Nephron (organoid): Measurements from ENCODE around the gene CUX1.
"Not testable (repeated sequence)": the region's sequence is repeated elsewhere in the genome, so short reads cannot be mapped to it uniquely, and the experiment has no call there.

Experiments used
- H3K27ac Mint-ChIP-seq, 3 experiments: 2 replicates each; pipeline ENCODE4 v1.8.0; 2020; ENCODE audit warnings: mixed read lengths in 3 of 3, mild to moderate bottlenecking in 2 of 3, moderate library complexity in 1 of 3
- H3K27me3 Mint-ChIP-seq: 2 replicates; pipeline ENCODE4 v1.8.0; 2021; ENCODE audit warnings: low read depth, mild to moderate bottlenecking, moderate library complexity, mixed read lengths
- H3K36me3 Mint-ChIP-seq: 2 replicates; pipeline ENCODE4 v1.8.0; 2020; ENCODE audit warnings: low read depth, mixed read lengths
- H3K4me1 Mint-ChIP-seq: 2 replicates; pipeline ENCODE4 v1.8.0; 2020; ENCODE audit warnings: mixed read lengths
- H3K4me3 Mint-ChIP-seq, 3 experiments: 2 replicates each; pipeline ENCODE4 v1.8.0; 2020; ENCODE audit warnings: mild to moderate bottlenecking in 3 of 3, mixed read lengths in 3 of 3, moderate library complexity in 2 of 3
- H3K9me3 Mint-ChIP-seq: 2 replicates; pipeline ENCODE4 v1.8.0; 2020; ENCODE audit warnings: mixed read lengths
- TF ChIP-seq, protein P1 (sequence below), 3 experiments: fragments of 200-600 bp; sonication (generic); IDR thresholded peaks; one replicate each; pipeline ENCODE4 v1.5.0; 2021; ENCODE audit warnings: antibody characterized with exemption in 3 of 3; ENCODE audit not compliant: unreplicated experiment in 3 of 3

The CUX1 gene

GRCh38 chr7:101843293-101844271 is 26.2 kb downstream of the CUX1 start:
- Mint-ChIP-seq H3K9me3 (peaks cover 21% of the 10 kb centered on the region), H3K27me3 (no peaks in the 10 kb centered on the region), H3K4me3 (no peak overlapping the region), H3K4me1 (peaks cover 6% of the 10 kb centered on the region), H3K27ac (no peak overlapping the region), H3K36me3 (peaks cover 55% of the 10 kb centered on the region)
- TF ChIP-seq, protein P1, sequence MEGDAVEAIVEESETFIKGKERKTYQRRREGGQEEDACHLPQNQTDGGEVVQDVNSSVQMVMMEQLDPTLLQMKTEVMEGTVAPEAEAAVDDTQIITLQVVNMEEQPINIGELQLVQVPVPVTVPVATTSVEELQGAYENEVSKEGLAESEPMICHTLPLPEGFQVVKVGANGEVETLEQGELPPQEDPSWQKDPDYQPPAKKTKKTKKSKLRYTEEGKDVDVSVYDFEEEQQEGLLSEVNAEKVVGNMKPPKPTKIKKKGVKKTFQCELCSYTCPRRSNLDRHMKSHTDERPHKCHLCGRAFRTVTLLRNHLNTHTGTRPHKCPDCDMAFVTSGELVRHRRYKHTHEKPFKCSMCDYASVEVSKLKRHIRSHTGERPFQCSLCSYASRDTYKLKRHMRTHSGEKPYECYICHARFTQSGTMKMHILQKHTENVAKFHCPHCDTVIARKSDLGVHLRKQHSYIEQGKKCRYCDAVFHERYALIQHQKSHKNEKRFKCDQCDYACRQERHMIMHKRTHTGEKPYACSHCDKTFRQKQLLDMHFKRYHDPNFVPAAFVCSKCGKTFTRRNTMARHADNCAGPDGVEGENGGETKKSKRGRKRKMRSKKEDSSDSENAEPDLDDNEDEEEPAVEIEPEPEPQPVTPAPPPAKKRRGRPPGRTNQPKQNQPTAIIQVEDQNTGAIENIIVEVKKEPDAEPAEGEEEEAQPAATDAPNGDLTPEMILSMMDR (IDR thresholded peaks at IDR 0.05; ENCODE audit: unreplicated experiment in 3 of 3): no peak

DNA sequence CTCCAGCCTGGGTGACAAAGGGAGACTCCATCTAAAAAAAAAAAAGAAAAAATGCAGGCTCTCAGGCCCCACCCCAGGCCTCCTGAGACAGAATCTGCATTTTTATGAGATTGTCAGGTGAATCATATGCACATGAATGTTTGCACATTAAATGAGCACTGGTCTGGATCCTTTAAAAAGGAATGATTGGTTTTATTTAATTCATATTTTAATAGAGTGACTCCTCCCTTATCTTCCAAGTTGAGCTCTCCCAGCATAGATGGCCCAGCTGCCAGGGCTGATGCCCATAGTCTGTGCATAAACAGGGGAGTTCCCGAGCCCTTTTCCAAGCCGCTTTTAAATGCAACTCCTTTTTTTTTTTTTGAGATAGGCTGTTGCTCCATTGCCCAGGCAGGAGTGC is 28.5 kb downstream of the CUX1 start:
- TF ChIP-seq, protein P1 (IDR thresholded peaks at IDR 0.05; ENCODE audit: unreplicated experiment in 3 of 3): no peak
- Mint-ChIP-seq H3K36me3 (peaks cover 62% of the 10 kb centered on the region), H3K27ac (no peak overlapping the region), H3K9me3 (peaks cover 31% of the 10 kb centered on the region), H3K4me1 (no peaks in the 10 kb centered on the region), H3K27me3 (no peaks in the 10 kb centered on the region), H3K4me3 (no peak overlapping the region)

DNA sequence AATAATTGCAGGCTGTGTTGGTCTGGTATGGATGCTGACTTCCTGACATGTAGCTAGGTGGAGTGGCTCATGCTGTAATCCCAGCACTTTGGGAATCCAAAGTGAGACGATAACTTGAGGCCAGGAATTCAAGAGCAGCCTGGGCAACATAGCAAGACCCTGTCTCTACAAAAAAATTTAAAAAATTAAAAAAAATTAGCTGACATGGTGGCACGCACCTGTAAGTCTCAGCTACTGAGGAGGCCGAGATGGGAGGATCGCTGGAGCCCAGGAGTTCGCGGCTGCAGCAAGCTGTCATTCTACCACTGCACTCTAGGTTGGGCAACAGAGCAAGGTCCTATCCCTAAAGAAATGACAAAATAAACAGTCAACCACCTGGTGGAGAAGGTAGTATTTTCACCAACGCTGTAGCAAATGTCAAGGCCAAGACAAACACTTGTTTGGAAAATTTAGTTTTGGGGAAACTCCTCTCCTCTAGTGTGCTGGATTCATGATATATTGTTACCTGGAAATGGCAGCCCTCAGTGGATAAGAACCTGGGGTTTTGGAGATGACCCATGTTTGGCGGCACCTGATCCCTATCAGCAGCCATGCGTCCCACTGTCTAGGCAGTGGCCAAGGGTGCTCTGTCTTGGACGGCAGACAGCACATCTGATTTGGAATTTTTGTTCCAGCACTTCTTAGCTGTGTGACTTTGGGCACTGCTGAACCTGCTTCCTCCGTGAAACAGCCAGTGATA is 29.5 kb downstream of the CUX1 start:
- Mint-ChIP-seq H3K9me3 (peaks cover 31% of the 10 kb centered on the region), H3K4me3 (no peak overlapping the region), H3K36me3 (peaks cover 72% of the 10 kb centered on the region), H3K27ac (no peak overlapping the region), H3K4me1 (no peaks in the 10 kb centered on the region), H3K27me3 (no peaks in the 10 kb centered on the region)
- TF ChIP-seq, protein P1 (IDR thresholded peaks at IDR 0.05; ENCODE audit: unreplicated experiment in 3 of 3): no peak

- Mint-ChIP-seq H3K36me3 (peaks cover 70% of the 10 kb centered on the region), H3K27me3 (no peaks in the 10 kb centered on the region), H3K27ac (no peak overlapping the region), H3K4me3 (no peak overlapping the region), H3K4me1 (peaks cover 4% of the 10 kb centered on the region), H3K9me3 (peaks cover 31% of the 10 kb centered on the region)
- TF ChIP-seq, protein P1 (IDR thresholded peaks at IDR 0.05; ENCODE audit: unreplicated experiment in 3 of 3): no peak
Observed at GRCh38 chr7:101848208-101848951, 31.0 kb downstream of the CUX1 start.

- H3K27me3 Mint-ChIP-seq, H3K27ac Mint-ChIP-seq, H3K4me3 Mint-ChIP-seq: not testable (repeated sequence)
- Mint-ChIP-seq H3K36me3 (peaks cover 64% of the 10 kb centered on the region), H3K4me1 (peaks cover 11% of the 10 kb centered on the region), H3K9me3 (peaks cover 31% of the 10 kb centered on the region)
Observed at GRCh38 chr7:101849314-101849713, 31.9 kb downstream of the CUX1 start.

DNA sequence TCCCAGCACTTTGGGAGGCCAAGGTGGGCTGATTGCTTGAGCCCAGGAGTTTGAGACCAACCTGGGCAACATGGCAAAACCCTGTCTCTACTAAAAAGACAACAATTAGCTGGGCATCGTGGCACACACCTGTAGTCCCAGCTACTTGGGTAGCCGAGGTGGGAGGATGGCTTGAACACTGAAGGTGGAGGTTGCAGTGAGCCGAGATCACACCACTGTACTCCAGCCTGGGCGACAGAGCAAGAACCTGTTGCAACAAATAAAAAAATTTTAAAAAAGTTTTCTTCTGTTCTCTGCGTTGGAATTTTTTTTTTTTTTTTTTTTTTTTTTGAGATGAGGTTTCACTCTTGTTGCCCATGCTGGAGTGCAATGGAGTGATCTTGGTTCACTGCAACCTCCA is 34.9 kb downstream of the CUX1 start:
- Mint-ChIP-seq H3K4me1 (peaks cover 32% of the 10 kb centered on the region), H3K36me3 (peaks cover 36% of the 10 kb centered on the region), H3K9me3 (peaks cover 16% of the 10 kb centered on the region)
- not testable (repeated sequence) for H3K4me3 Mint-ChIP-seq, H3K27ac Mint-ChIP-seq, H3K27me3 Mint-ChIP-seq
